Kidney (tissue), 14 donors: ENCODE results near the gene CYBA. TPM values are rescaled to one million over a fixed set of nuclear protein-coding genes. Genes with fewer than 3 reads are reported as not detected.

Experiments used
- DNase-seq, 5 donors: peaks; one replicate each; pipeline ENCODE4 v3.0.0-alpha.2; 2013 to 2020
- FAIRE-seq: peaks from 2 replicates; lab custom pipeline; 2012; peaks lifted over from hg19 to GRCh38; lab: Jason Lieb, UNC
- H3K27ac ChIP-seq, 2 donors: one replicate each; pipeline ENCODE4 v1.7.0; 2013; ENCODE audit warnings: low read depth in 2 of 2, low read length in 2 of 2, inconsistent platforms in 1 of 2
- H3K27me3 ChIP-seq: one replicate; pipeline ENCODE4 v1.7.1; 2013; ENCODE audit warnings: low read length, inconsistent platforms; ENCODE audit not compliant: control insufficient read depth, insufficient read depth
- H3K36me3 ChIP-seq, 3 donors: one replicate each; pipeline versions ENCODE4 v1.7.0 to v1.7.1; 2013; ENCODE audit warnings: low read length in 3 of 3, control low read depth in 1 of 3, inconsistent platforms in 1 of 3; ENCODE audit not compliant: insufficient read depth in 3 of 3, control insufficient read depth in 2 of 3
- H3K4me1 ChIP-seq, 3 donors: one replicate each; pipeline versions ENCODE4 v1.7.0 to v1.7.1; 2013; ENCODE audit warnings: low read length in 3 of 3, inconsistent platforms in 1 of 3, low read depth in 1 of 3; ENCODE audit not compliant: control insufficient read depth in 2 of 3, insufficient read depth in 2 of 3
- H3K4me3 ChIP-seq, 3 donors: one replicate each; pipeline versions ENCODE4 v1.7.0 to v1.8.1; 2013; ENCODE audit warnings: low read length in 3 of 3, control low read depth in 1 of 3, inconsistent platforms in 1 of 3
- H3K9ac ChIP-seq, 3 donors: one replicate each; pipeline versions ENCODE4 v1.7.0 to v1.7.1; 2013; ENCODE audit warnings: low read length in 3 of 3, control low read depth in 1 of 3, inconsistent platforms in 1 of 3
- H3K9me3 ChIP-seq, 3 donors: one replicate each; pipeline versions ENCODE4 v1.7.0 to v1.7.1; 2013; ENCODE audit warnings: low read length in 3 of 3, control low read depth in 1 of 3, inconsistent platforms in 1 of 3; ENCODE audit not compliant: control insufficient read depth in 2 of 3, insufficient read depth in 1 of 3
- CTCF ChIP-seq: IDR thresholded peaks from 3 replicates; pipeline ENCODE4 v1.5.1; 2012; ENCODE audit warnings: mild to moderate bottlenecking, moderate library complexity, borderline replicate concordance; ENCODE audit not compliant: insufficient read depth; ENCODE audit errors: extremely low read depth
- intact Hi-C: fragments of 100-400 bp; cut with DNase I; formaldehyde crosslinking; loops from one replicate; pipeline ENCODE4 v1.11.1; 2022
- polyA plus RNA-seq: library from polyadenylated mRNA; stranded (reverse); fragments of 350-450 nt; fragmentation: Illumina TruSeq; extraction: RNeasy Lipid Tissue Mini Kit (QIAGEN cat#74804); gene quantifications from one replicate; pipeline ENCODE4 v1.2.3, GENCODE V29; 2014; ENCODE audit warnings: low read depth, low replicate concordance; ENCODE audit not compliant: insufficient read depth
- total RNA-seq: library from RNA; stranded (reverse); fragmentation: NEBNext Ultra II Directional; extraction: Animal tissue kit (Norgen Biotek cat#: 25700); gene quantifications from one replicate; pipeline ENCODE4 v1.2.1, GENCODE V29; 2021
- donor health status: control.
- donor health status: control.
- donor health status: control.
- donor health status: control.
- donor health status: control.
- donor health status: DM: yes; HTN: yes; CAD: no.
- donor health status: Normal renal cell carcinoma (clear cell type).

CYBA gene
- total and polyA plus RNA-seq, 2 donors from 2014 or later = 263 to 395 TPM

- DNase-seq = no peak
- no peak overlapping the region for H3K27ac ChIP-seq
- intact Hi-C loops = no loop called here
Observed at GRCh38 chr16:88697116-88697830, 46.4 kb upstream of the CYBA start.

DNA sequence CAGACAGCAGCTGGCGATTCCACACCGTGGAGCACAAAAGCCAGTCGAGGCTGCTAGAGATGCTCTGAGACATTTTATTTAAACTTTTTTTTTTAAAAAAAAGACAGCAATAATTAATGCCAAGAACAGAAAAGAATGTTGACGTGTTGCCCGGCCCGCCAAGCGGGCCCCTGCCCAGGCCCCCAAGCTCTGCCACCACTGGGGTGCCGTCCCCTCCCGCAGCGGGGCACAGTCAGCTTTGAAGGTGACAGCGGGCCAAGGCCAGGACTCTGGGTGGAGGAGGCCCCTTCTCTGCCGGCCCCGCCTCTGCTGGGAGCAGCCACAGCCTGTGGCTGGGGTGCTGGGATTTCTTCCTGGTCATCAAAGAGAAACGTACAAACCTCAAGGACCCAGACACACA lies 45.6 kb upstream of the CYBA start:
- DNase-seq = no peak
- Histone ChIP-seq H3K27me3 (no peaks in the 10 kb centered on the region), H3K27ac (no peak overlapping the region), H3K4me1 (peaks cover 0 to 18% (median 0%) of the 10 kb centered on the region in 3 donors), H3K9ac (no peak overlapping the region), H3K36me3 (peaks cover 0 to 4% (median 3%) of the 10 kb centered on the region in 3 donors), H3K4me3 (no peak overlapping the region), H3K9me3 (no peaks in the 10 kb centered on the region)
- TF ChIP-seq CTCF = no peak
- intact Hi-C loops = no loop called here
- FAIRE-seq = no peak

More at GRCh38 chr16:88697116-88697830, 46.4 kb upstream of the CYBA start:
- Histone ChIP-seq H3K36me3 (peaks cover 0 to 4% (median 3%) of the 10 kb centered on the region in 3 donors), H3K27me3 (no peaks in the 10 kb centered on the region), H3K4me1 (peaks cover 0 to 21% (median 0%) of the 10 kb centered on the region in 3 donors), H3K4me3 (no peak overlapping the region), H3K9ac (no peak overlapping the region), H3K9me3 (no peaks in the 10 kb centered on the region)
- FAIRE-seq = no peak
- no peak for TF ChIP-seq CTCF

GRCh38 chr16:88695753-88696152 lies 44.9 kb upstream of the CYBA start:
- TF ChIP-seq CTCF = no peak
- H3K27ac ChIP-seq = no peak overlapping the region
- H3K27me3 ChIP-seq = no peaks in the 10 kb centered on the region
- DNase-seq (no peak), FAIRE-seq (no peak)
- no peak overlapping the region for H3K9ac ChIP-seq
- H3K36me3 ChIP-seq = peaks cover 0 to 4% (median 3%) of the 10 kb centered on the region in 3 donors
- peaks cover 0 to 14% (median 0%) of the 10 kb centered on the region in 3 donors for H3K4me1 ChIP-seq
- H3K9me3 ChIP-seq = no peaks in the 10 kb centered on the region
- intact Hi-C loops = no loop called here
- H3K4me3 ChIP-seq = no peak overlapping the region
